Lower leg skin (tissue), 4 donors: ENCODE results near the gene CCL17. TPM values are rescaled to one million over a fixed set of nuclear protein-coding genes. Genes with fewer than 3 reads are reported as not detected.

Source experiments
- DNase-seq, 2 donors: peaks; one replicate each; pipeline ENCODE4 v3.0.0-alpha.2; 2019; ENCODE audit warnings: low spot score in 2 of 2
- H3K4me3 ChIP-seq: fragments of 200-600 bp; sonication (generic); 2 replicates; pipeline ENCODE4 v1.5.1; 2017; ENCODE audit warnings: mild to moderate bottlenecking, low read depth; ENCODE audit not compliant: poor library complexity, severe bottlenecking
- POLR2A ChIP-seq, 2 donors: fragments of 450-650 bp; IDR thresholded peaks; one replicate each; pipeline ENCODE4 v1.6.1; 2016 to 2017; ENCODE audit warnings: antibody characterized with exemption in 2 of 2, mild to moderate bottlenecking in 1 of 2, moderate library complexity in 1 of 2
- WGBS, 2 donors: methylation state at CpG; one replicate each; pipeline ENCODE4 v1.1.5; 2018; 5-methylcytosine and 5-hydroxymethylcytosine counted together
- intact Hi-C: fragments of 100-400 bp; cut with DNase I; formaldehyde crosslinking; loops from one replicate; pipeline ENCODE4 v1.15.0; 2023; ENCODE audit warnings: low total_unique reads
- total RNA-seq, 4 donors: library from RNA; depleted of rRNA; stranded (reverse); fragments of >200 nt; gene quantifications; one replicate each; pipeline ENCODE4 v1.1.0, GENCODE V29; 2016
- TF ChIP-seq, protein P1 (sequence below), 3 donors: fragments of 450-650 bp; IDR thresholded peaks; one replicate each; pipeline ENCODE4 v1.5.1; 2016; ENCODE audit warnings: antibody characterized with exemption in 3 of 3, mild to moderate bottlenecking in 3 of 3, moderate library complexity in 2 of 3

The CCL17 gene
- 1 to 10 TPM in 1 of 4 donors, not detected in 3; 1.1 TPM for total RNA-seq

DNA sequence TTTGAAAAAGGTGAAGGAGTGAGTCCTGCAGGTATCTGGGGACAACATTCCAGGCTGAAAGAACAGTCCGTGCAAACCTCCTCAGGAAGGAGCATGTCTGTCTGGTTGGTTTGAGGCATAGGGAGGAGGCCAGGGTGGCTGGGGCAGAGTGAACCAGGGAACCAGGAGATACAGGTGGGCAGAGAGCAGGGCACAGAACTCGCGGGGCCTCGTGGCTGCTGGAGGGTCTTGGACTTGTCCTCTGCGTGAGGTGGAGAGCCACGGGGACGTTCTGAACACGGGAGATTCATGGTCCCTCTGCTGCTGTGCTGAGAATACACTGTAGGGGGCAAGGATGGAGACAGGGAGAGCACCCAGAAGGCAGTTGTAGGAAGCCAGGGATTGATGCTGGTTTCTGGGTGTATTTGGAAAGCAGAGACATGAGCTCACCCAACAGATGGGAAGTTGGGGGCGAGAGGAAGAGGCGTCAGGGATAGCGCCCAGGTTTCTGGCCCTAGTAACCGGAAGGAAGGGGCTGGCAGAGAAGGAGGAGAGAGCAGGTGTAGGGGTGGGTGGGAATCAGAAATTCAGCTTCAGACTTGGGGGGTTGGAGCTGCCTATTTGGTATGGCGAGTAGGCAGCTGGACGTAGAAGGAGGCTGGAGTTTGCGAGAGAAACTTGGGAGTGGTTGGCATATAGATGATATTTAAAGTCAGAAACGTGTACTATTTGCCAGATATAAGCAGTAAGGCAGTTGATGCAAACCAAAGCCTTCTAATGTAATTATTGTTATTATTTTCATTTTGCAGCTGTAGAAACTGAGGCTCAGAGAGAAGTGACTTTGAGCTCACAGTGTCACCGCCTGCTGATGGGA lies at the start of gene CCL17:
TSS of gene CCL17 (plus strand) at position 803 of the 853 bp plus-strand sequence. CDS start 9,166 bp downstream, outside the sequence.
- no peak for DNase-seq
- 70 to 74% methylated on average over 17 of the region's 17 CpGs for WGBS, 2 donors
- no peak within 1 kb of the TSS for H3K4me3 ChIP-seq
- TF ChIP-seq, protein P1, sequence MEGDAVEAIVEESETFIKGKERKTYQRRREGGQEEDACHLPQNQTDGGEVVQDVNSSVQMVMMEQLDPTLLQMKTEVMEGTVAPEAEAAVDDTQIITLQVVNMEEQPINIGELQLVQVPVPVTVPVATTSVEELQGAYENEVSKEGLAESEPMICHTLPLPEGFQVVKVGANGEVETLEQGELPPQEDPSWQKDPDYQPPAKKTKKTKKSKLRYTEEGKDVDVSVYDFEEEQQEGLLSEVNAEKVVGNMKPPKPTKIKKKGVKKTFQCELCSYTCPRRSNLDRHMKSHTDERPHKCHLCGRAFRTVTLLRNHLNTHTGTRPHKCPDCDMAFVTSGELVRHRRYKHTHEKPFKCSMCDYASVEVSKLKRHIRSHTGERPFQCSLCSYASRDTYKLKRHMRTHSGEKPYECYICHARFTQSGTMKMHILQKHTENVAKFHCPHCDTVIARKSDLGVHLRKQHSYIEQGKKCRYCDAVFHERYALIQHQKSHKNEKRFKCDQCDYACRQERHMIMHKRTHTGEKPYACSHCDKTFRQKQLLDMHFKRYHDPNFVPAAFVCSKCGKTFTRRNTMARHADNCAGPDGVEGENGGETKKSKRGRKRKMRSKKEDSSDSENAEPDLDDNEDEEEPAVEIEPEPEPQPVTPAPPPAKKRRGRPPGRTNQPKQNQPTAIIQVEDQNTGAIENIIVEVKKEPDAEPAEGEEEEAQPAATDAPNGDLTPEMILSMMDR (IDR thresholded peaks at IDR 0.05) = no peak
- no peak for TF ChIP-seq POLR2A (IDR thresholded peaks at IDR 0.05)
- intact Hi-C loops = no loop called here

DNA sequence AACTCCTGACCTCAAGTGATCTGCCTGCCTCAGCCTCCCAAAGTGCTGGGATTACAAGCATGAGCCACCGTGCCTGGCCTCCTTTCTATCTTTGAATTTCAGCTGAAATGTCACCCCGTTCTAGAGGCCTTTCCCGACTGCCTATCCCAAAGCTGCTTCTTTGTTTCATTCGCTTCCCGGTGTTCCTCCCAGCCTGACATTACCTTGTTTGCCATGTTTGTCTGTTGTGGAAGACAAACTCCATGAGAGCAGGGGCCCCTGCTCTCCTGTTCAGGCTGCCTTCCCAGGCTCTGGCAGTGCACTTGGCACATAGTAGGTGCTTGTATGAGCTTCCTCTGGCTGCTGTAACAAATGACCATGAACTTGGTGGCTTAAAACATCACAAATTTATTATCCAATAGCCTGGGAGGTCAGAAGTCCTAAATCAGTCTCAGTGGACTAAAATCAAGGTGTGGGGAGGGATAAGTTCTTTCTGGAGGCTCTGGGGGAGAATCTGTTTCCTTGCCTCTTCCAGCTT lies 48.6 kb upstream of the CCL17 start:
- no peak for DNase-seq
- WGBS, 2 donors = 86 to 87% methylated on average over 5 of the region's 5 CpGs

DNA sequence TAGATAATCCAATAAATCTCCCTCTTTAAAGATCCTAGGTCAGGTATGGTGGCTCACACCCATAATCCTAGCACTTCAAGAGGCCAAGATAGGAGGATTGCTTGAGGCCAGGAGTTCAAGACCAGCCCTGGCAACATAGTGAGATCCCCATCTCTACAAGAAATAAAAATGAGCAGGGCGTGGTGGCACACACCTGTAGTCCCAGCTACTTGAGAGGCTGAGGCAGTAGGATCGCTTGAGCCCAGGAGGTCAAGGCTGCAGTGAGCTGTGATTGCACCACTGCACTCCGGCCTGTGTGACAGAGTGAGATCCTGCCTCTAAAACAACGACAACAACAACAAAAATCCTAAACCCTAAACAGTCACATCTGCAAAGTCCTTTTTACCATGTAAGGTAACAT lies 48.0 kb upstream of the CCL17 start:
- WGBS, 2 donors = 96 to 99% methylated on average over 4 of the region's 4 CpGs
- TF ChIP-seq POLR2A (IDR thresholded peaks at IDR 0.05) = no peak
- TF ChIP-seq, protein P1 (IDR thresholded peaks at IDR 0.05) = no peak
- DNase-seq = no peak

More for the DNA sequence above, 48.6 kb upstream of the CCL17 start:
- TF ChIP-seq, protein P1 (IDR thresholded peaks at IDR 0.05) = no peak
- TF ChIP-seq POLR2A (IDR thresholded peaks at IDR 0.05) = no peak
- no peak overlapping the region for H3K4me3 ChIP-seq
- intact Hi-C loops = no loop called here

DNA sequence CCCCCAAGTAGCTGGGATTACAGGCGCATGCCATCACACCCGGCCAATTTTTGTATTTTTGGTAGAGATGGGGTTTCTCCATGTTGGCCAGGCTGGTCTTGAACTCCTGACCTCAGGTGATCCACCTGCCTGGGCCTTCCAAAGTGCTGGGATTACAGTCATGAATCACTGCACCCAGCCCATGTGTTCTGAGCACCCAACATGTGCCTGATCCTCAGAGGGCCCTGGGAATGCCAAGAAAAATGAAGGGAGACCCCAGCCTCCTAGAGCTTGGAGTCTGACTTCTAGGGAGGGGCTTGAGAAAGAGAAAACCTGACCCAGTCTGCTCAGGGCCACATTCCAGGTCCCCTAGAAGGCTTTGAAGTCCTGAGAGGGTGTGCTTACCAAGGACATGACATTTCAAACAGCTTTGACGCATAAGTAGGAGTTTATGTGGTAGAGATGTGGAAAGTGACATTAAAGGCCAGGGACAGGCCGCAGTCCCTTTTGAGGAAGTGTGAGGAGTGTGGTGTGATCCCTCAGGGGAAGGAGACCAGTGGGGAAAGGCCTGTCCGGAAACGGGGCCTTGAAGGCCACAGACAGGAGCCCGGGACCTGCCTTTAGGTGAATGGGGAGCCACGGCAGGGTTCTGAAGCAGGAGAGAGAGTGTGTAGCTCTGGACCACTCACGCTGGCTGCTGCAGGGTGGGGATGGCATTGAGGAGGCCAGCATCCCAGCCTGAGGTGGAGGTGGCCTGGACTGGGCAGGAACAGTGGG lies 47.1 kb upstream of the CCL17 start:
- TF ChIP-seq, protein P1 (IDR thresholded peaks at IDR 0.05) = no peak
- TF ChIP-seq POLR2A (IDR thresholded peaks at IDR 0.05) = no peak
- no peak overlapping the region for H3K4me3 ChIP-seq
- 80 to 82% methylated on average over 9 of the region's 9 CpGs for WGBS, 2 donors
- DNase-seq = peak in 1 of 2 donors; percentile 71
- intact Hi-C loops = loop anchor here (2.0 kb wide), 1 partner anchor 51 kb away; no protein-coding TSS in a partner anchor

More for the DNA sequence above, 48.0 kb upstream of the CCL17 start:
- H3K4me3 ChIP-seq = no peak overlapping the region
- intact Hi-C loops = no loop called here

DNA sequence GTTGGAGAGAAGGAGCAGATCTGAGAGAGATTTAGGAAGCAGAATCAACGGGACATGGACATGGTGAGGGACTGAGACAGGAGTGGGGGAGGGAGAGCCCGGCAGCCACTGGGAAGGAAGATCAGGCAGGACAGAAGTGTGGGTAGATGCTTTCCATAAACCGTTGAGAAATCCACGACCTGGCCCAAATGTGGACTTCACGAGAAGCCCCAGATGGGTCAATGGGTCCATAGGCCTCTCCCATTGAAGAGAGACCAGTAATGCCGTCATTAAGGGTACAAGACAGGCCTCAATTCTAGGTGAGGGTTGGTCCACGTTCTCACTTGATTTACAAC lies 46.5 kb upstream of the CCL17 start:
- WGBS, 2 donors = 85% methylated on average over 7 of the region's 7 CpGs
- TF ChIP-seq, protein P1 (IDR thresholded peaks at IDR 0.05) = no peak
- TF ChIP-seq POLR2A (IDR thresholded peaks at IDR 0.05) = no peak
- intact Hi-C loops = loop anchor here (2.0 kb wide), 1 partner anchor 51 kb away; no protein-coding TSS in a partner anchor
- DNase-seq = peak in 1 of 2 donors; percentile 78
- H3K4me3 ChIP-seq = no peak overlapping the region
